ENCODE measurements around the gene TBK1.
"Not testable (repeated sequence)": the region's sequence is repeated elsewhere in the genome, so short reads cannot be mapped to it uniquely, and the experiment has no call there.

The TBK1 gene

GRCh38 chr12:64497903-64498302 lies 46.0 kb downstream of the TBK1 start:
- no peak for DNase-seq

DNA sequence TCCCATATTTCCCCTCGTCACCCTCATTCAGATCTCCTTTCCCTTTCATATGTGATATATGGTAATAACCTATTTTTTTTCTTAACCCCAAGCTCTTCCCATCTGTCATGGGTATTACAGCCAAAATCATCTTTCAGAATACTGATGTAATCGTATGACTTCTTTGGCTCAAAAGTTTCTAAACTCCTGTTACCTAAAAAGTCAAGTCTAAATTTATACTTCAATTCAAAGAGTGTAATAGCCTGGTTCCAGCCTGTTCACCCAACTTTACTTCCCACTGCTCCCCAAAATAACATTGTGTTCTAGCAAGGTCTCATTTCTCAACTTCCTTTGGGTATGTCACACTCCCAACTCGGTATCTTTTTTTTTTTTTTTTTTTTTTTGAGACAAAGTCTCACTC lies 48.5 kb downstream of the TBK1 start:
- peak; percentile 13 for DNase-seq

GRCh38 chr12:64501486-64501885 lies 49.6 kb downstream of the TBK1 start:
- DNase-seq = no peak

DNA sequence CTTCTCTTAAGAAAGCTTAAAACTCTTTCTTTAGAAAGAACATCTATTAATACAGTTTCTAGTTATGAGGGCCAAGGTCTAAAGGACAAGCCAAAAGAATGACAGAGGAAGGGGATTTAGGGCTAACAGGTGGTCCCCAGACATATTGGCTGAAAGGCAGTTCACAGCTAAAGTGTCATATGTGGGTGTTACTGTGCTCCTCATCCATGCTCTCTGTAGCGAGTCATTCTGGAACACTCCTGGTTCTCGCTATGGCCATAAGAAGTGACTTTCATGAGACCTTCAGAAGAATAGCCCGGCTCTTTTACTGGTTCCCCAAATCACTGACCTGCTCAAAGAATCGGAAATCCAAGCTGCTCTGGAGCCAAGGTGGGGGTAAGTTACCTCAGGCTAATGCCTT lies 55.0 kb downstream of the TBK1 start:
- DNase-seq = no peak

DNA sequence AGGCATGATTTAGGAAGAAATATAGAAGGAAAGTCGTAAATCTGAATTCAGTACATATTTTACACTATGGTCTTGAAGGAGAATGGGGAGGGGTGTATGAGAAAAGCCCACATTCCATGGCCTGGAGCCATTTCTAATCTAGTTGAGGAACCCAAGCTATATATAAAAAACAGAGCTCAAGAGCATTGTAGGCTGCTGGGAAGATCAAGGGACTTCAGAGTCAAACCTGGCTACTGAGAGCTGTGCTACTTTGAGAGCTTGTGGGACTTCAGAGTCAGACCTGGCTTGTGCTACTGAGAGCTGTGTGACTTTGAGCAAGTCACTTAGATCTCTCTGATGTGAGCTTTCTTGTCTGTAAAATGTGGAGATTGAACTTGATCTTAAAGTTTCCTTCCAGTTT lies 58.7 kb downstream of the TBK1 start:
- no peak for DNase-seq

GRCh38 chr12:64518396-64518795 lies 66.5 kb downstream of the TBK1 start:
- no peak for DNase-seq

GRCh38 chr12:64521833-64522232 lies 69.9 kb downstream of the TBK1 start:
- no peak for DNase-seq

DNA sequence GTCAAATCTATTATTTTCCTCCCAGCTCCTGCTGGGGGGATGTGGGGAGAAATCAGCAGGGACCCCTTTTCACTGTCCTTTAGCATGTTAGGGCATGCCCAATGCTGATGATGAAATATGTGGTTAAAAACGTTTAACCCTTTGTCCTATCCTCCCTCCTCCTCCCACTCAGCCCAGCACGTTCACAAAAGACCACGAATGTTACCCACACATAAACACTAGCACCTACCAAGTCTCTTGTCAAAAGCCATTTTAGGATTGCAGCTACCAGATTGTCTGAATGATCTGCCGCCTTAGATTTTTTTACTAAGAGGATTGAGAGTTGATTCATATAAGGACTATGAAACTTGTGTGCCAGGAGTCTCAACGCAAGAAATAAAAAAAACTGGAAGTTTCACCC lies 70.4 kb downstream of the TBK1 start:
- DNase-seq = peak; percentile 6

DNA sequence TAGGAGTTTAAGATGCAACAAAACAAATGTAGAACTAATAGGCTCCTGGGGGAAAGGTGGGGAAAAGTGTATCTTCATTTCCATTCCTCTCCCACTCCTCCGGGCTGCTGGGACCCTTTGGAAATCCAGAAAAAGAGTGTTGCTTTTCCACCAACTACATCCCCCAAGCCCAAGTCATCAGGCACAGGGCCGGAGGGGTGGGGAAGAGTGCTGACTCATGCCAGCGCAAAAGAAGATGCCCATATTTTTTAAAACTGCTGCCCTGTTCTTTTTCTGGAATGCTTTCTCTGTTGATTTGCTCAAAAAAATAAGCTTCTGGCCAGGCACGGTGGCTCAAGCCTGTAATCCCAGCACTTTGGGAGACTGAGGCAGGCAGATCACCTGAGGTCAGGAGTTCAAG lies 70.9 kb downstream of the TBK1 start:
- no peak for DNase-seq

DNA sequence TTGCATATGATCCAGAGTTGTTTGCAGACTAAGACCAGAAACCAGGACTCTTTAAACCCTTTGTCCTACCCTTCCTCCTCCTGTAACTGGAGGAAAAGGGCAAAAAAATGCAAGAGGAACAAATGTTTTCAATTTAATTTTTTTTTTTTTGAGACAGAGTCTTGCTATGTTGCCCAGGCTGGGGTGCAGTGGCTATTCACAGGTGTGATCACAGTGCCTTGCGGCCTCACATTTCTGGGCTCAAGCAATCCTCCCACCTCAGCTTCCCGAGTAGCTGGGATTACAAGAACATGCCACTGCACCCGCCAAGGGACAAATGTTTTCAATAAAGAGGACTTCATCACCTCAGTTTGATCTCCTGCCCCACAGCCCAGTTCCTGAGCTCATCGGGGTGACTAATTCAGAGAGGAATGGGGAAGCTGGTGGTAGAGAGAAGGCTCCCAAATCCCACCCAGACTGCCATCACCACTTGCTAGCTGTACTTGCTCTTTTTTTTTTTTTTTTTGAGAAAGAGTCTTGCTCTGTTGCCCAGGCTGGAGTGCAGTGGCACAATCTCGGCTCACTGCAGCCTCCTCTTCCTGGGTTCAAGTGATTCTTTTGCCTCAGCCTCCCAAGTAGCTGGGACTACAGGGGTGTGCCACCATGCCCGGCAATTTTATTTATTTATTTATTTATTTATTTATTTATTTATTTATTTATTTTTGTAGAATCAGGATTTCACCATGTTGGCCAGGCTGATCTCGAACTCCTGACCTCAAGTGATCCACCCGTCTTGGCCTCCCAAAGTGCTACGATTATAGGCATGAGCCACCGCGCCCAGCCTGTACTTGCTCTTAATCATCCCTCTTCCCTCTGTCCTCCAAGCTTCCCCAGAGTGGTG lies 71.9 kb downstream of the TBK1 start:
- DNase-seq = not testable (repeated sequence)

DNA sequence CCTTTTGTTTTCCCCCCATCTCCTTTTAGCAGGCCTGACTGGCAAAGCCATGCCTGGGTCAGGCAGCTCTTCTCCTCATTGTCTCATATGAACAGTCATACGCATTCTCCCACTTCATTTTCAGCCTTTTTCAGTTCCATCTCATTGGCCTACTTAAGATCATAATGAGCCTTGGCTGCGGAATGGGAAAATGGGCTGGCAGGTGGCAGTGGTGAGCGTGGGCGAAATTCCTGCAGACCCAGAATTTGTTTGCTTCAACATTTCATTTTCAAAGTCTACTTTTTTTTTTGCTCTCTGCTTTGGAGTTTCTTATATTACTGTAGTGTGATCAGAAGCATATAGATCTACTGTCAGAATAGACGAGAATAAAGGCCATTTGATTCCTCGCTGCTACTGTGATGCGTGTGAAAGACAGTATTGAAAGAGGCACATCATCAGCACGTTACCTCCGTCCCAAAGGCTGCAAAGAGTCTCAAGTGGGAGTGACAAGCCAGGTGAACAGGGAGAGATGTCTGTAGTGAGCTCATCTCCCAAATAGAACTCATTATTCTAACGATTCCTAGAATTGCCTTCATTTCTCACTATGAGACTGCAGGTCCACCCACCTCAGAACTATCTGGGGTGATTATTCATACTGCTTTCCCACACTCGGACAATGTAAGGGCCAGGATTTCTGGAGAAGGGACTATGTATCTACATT lies 73.7 kb downstream of the TBK1 start:
- DNase-seq = no peak

- no peak for DNase-seq
These were observed 74.9 kb downstream of the TBK1 start for GRCh38 chr12:64526859-64527258.

DNA sequence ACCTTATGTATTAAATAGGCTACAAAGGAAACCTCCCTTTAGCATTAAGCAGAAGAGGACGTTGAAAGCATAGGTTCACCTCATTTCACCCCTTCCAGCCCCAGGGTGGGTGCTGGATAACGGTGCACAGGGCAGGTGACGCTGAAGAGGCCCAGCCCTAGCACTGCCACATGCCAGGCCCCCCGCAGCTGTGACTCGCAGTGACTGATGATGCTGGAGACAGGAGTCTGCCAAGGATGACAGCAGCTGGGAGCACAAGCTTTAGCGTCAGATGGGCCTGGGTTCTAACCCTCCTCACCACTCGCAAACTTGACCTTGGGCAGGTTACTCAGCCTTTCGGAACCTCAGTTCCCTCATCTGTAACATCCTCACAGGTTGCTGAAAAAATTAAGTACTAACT lies 76.7 kb downstream of the TBK1 start:
- peak; percentile 44 for DNase-seq

DNA sequence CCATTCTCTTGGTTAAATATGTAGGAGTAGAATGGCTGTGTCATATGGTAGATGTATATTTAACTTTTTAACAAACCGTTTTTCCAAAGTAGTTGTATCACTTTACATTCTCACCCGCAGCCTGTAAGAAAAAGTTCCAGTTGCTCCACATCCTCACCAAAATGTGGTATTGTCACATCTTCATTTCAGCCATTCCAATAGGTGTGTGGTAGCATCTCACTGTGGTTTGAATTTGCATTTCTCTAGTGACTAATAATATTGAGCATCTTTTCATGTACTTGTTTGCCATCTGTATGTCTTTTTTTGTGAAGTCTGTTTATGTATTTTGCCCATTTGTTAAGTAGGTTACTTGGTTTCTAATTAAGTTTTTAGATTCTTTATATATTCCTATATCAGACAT lies 78.6 kb downstream of the TBK1 start:
- no peak for DNase-seq

GRCh38 chr12:64531665-64532334 lies 79.9 kb downstream of the TBK1 start:
- DNase-seq = no peak

- no peak for DNase-seq
These were observed 80.9 kb downstream of the TBK1 start for GRCh38 chr12:64532734-64533351.

DNA sequence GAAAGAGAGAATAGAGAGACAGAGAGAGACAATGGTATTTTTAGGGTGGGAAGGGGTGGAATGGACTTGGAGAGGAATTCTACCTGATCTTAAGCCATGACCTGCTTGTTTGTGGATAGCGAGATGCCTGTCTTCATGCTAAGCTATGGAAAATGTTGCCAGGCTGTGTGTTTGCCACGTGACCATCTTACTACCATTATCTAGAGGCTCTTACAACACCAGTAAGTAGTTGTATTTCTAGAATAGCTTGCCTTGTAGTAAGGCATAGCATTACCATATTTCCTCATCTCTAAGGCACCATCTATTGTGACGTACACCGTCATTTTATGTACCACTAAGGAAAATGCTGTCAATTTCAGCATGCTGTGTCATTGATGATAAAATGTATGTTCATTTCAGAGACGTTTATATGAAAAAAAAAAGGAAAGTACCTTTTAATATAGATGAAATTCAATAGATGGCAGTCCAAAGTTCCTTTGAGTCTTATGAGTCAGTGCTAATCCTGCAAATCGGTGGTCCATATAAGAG lies 82.8 kb downstream of the TBK1 start:
- no peak for DNase-seq

DNA sequence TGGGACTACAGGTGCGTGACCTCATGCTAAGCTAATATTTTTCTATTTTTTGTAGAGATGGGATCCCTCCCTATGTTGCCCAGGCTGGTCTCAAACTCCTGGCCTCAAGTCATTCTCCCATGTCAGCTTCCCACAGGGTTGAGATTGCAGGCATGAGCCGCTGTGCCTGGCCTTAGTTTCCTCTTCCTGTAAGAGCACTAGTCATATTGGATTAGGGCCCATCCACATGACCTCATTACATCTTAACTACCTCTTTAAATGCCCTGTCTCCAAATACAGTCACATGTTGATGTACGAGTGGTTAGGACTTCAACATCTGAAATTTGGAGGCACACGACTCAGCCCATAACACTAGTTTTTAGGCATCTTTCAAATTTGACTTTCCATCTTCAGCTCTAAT lies 86.2 kb downstream of the TBK1 start:
- no peak for DNase-seq

DNA sequence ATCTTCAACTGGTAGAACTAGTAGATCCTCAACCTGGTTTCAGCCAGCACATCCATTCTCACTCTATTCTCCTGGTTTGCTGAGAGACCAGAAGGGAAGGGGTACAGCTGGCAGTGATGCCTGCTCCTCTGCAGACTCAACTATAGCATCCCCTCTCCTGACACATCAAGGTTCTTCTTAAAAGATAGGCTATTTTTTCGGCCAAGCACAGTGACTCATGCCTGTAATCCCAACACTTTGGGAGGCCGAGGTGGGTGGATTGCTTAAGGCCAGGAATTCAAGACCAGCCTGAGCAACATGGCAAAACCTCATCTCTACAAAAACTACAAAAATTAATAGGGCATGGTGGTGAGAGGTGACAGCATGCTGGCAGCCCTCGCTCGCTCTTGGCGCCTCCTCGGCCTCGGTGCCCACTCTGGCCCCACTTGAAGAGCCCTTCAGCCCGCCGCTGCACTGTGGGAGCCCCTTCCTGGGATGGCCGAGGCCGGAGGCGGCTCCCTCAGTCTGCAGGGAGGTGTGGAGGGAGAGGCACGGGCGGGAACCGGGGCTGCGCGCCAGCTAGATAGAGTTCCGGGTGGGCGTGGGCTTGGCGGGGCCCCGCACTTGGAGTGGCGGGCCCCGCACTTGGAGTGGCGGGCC lies 90.6 kb downstream of the TBK1 start:
- DNase-seq = not testable (repeated sequence)

DNA sequence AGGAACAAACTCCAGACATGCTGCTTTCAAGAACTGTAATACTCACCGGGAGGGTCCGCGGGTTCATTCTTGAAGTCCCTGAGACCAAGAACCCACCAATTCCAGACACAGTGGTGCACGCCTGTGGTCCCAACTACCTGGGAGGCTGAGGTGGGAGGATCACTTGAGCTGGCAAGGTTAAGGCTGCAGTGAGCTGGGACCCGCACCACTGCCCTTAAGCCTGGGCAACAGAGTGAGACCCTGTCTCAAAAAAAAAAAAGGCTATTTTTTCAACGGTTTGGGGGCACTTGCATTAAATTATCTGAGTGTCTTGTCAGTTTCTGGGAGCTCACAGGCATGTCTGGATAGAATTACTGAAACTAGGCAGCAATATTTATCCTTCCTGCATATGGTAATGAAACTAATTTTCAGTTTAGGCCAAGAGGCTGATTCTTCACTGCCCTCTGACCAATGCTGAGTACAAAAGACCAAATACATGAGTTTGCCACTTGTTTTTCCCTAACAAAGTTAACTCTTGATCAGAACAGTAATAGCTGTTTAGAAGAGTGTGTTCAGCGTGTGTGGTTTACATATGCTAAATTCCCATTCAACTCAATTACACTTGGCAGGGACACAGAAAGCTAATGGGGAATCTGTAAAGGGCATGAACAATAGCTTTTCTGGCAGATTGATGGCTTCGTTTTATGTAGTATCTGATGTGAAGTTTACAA lies 92.6 kb downstream of the TBK1 start:
- DNase-seq = no peak

DNA sequence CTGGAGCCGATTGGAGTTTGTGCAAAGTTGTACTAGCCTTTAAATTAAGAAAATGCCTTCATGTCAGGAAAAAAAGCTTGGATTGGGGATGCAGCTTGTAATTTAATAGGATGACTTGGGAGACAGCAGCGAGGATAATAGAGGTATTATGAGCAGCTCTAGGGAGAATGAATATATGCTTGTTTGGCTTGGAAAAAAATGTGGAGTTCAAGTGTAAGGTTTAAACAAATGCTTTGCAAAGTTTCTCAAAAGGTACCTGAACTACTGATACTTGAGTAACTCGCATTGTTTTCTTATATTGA lies 93.1 kb downstream of the TBK1 start:
- no peak for DNase-seq

- DNase-seq = no peak
These were observed 97.2 kb downstream of the TBK1 start for GRCh38 chr12:64549108-64549507.

Measured in NCI-H1694 (cell line).